H9 (cell line): Measurements from ENCODE around the gene CHCT1. TPM values are rescaled to one million over a fixed set of nuclear protein-coding genes. Genes with fewer than 3 reads are reported as not detected.

ENCODE experiments used
- DNase-seq: peaks from one replicate; pipeline ENCODE4 v3.0.0-alpha.2; 2017
- H2AFZ ChIP-seq: one replicate; pipeline ENCODE4 v1.6.1; 2013; ENCODE audit warnings: mild to moderate bottlenecking, low read length, control low read depth, moderate library complexity
- H2AK5ac ChIP-seq: 2 replicates; pipeline ENCODE4 v1.6.1; 2013; ENCODE audit warnings: low read length, control low read depth, mixed read lengths; ENCODE audit not compliant: insufficient read length
- H2BK120ac ChIP-seq: one replicate; pipeline ENCODE4 v1.6.1; 2013; ENCODE audit warnings: low read depth, mild to moderate bottlenecking, low read length, control low read depth, inconsistent platforms; ENCODE audit not compliant: poor library complexity, severe bottlenecking
- H2BK12ac ChIP-seq: 2 replicates; pipeline ENCODE4 v1.6.1; 2013; ENCODE audit warnings: low read length, control low read depth, mixed read lengths, low read depth; ENCODE audit not compliant: insufficient read length
- H2BK15ac ChIP-seq: 2 replicates; pipeline ENCODE4 v1.6.1; 2013; ENCODE audit warnings: low read depth, low read length, control low read depth
- H2BK20ac ChIP-seq: one replicate; pipeline ENCODE4 v1.6.1; 2013; ENCODE audit warnings: low read depth, mild to moderate bottlenecking, low read length, control low read depth, inconsistent platforms; ENCODE audit not compliant: poor library complexity, severe bottlenecking
- H2BK5ac ChIP-seq: 2 replicates; pipeline ENCODE4 v1.6.1; 2013; ENCODE audit warnings: low read length, control low read depth, mixed read lengths; ENCODE audit not compliant: insufficient read length
- H3K14ac ChIP-seq: 2 replicates; pipeline ENCODE4 v1.6.1; 2013; ENCODE audit warnings: low read length, control low read depth; ENCODE audit not compliant: insufficient read depth
- H3K18ac ChIP-seq: 2 replicates; pipeline ENCODE4 v1.6.1; 2013; ENCODE audit warnings: low read depth, mild to moderate bottlenecking, mixed read lengths, low read length, control low read depth; ENCODE audit not compliant: insufficient read length
- H3K23ac ChIP-seq: 2 replicates; pipeline ENCODE4 v1.6.1; 2013; ENCODE audit warnings: low read length, control low read depth, mixed read lengths, low read depth; ENCODE audit not compliant: insufficient read length
- H3K23me2 ChIP-seq: 2 replicates; pipeline ENCODE4 v1.6.1; 2013; ENCODE audit warnings: low read depth, mild to moderate bottlenecking, mixed read lengths, low read length, control low read depth; ENCODE audit not compliant: insufficient read length, poor library complexity, severe bottlenecking
- H3K27ac ChIP-seq: 2 replicates; pipeline ENCODE4 v1.5.1; 2013; ENCODE audit warnings: low read length, control low read depth, mixed read lengths, low read depth; ENCODE audit not compliant: insufficient read length
- H3K27me3 ChIP-seq: 2 replicates; pipeline ENCODE4 v1.6.1; 2013; ENCODE audit warnings: low read length, control low read depth, inconsistent platforms; ENCODE audit not compliant: insufficient read depth
- H3K4ac ChIP-seq: 2 replicates; pipeline ENCODE4 v1.6.1; 2013; ENCODE audit warnings: low read depth, mild to moderate bottlenecking, control low read depth, inconsistent platforms, low read length, moderate library complexity
- H3K4me1 ChIP-seq: 2 replicates; pipeline ENCODE4 v1.6.1; 2013; ENCODE audit warnings: low read length, control low read depth, inconsistent platforms; ENCODE audit not compliant: insufficient read depth
- H3K4me2 ChIP-seq: 2 replicates; pipeline ENCODE4 v1.6.1; 2013; ENCODE audit warnings: low read length, control low read depth, mixed read lengths; ENCODE audit not compliant: insufficient read length, insufficient read depth
- H3K56ac ChIP-seq: 2 replicates; pipeline ENCODE4 v1.6.1; 2013; ENCODE audit warnings: low read depth, mild to moderate bottlenecking, mixed read lengths, low read length, control low read depth; ENCODE audit not compliant: insufficient read length
- H3K79me1 ChIP-seq: 2 replicates; pipeline ENCODE4 v1.6.1; 2013; ENCODE audit warnings: low read depth, mild to moderate bottlenecking, moderate library complexity, low read length, control low read depth, inconsistent platforms; ENCODE audit not compliant: insufficient read depth, poor library complexity, severe bottlenecking
- H3K79me2 ChIP-seq: 2 replicates; pipeline ENCODE4 v1.6.1; 2013; ENCODE audit warnings: low read length, control low read depth, inconsistent platforms; ENCODE audit not compliant: insufficient read depth
- H3K9ac ChIP-seq: 2 replicates; pipeline ENCODE4 v1.6.1; 2013; ENCODE audit warnings: low read length, control low read depth, mixed read lengths; ENCODE audit not compliant: insufficient read length; ENCODE audit errors: extremely low read depth
- H3K9me3 ChIP-seq: one replicate; pipeline ENCODE4 v1.6.1; 2013; ENCODE audit warnings: low read depth, low read length, inconsistent platforms; ENCODE audit not compliant: control insufficient read depth
- H3T11ph ChIP-seq: one replicate; pipeline ENCODE4 v1.6.1; 2013; ENCODE audit warnings: mild to moderate bottlenecking, low read length, control low read depth, inconsistent platforms
- H4K20me1 ChIP-seq: one replicate; pipeline ENCODE4 v1.6.1; 2013; ENCODE audit not compliant: control insufficient read depth, insufficient read length, insufficient read depth
- H4K5ac ChIP-seq: 2 replicates; pipeline ENCODE4 v1.6.1; 2013; ENCODE audit warnings: low read depth, mild to moderate bottlenecking, mixed read lengths, low read length, control low read depth; ENCODE audit not compliant: insufficient read length
- H4K8ac ChIP-seq: replicated peaks from 2 replicates; pipeline ENCODE4 v1.6.1; 2013; ENCODE audit warnings: low read length, control low read depth, mixed read lengths, low read depth; ENCODE audit not compliant: insufficient read length
- H4K91ac ChIP-seq: 2 replicates; pipeline ENCODE4 v1.6.1; 2013; ENCODE audit warnings: low read depth, mild to moderate bottlenecking, moderate library complexity, mixed read lengths, low read length, control low read depth; ENCODE audit not compliant: insufficient read length
- H3K27ac Mint-ChIP-seq, 3 experiments: 2 replicates in 2 of 3; 3 replicates in 1 of 3; pipeline ENCODE4 v1.8.0; 2020 to 2021; ENCODE audit warnings: mixed read lengths in 3 of 3, mild to moderate bottlenecking in 1 of 3, moderate library complexity in 1 of 3
- H3K27me3 Mint-ChIP-seq: 2 replicates; pipeline ENCODE4 v1.8.0; 2021; ENCODE audit warnings: low read depth, mild to moderate bottlenecking, moderate library complexity, mixed read lengths
- H3K36me3 Mint-ChIP-seq, 3 experiments: 2 replicates in 2 of 3; 3 replicates in 1 of 3; pipeline ENCODE4 v1.8.0; 2020 to 2021; ENCODE audit warnings: low read depth in 3 of 3, mixed read lengths in 3 of 3; ENCODE audit not compliant: insufficient read depth in 1 of 3
- H3K4me1 Mint-ChIP-seq, 2 experiments: 2 replicates each; pipeline ENCODE4 v1.8.0; 2020; ENCODE audit warnings: mixed read lengths in 2 of 2
- H3K4me3 Mint-ChIP-seq, 2 experiments: 2 replicates in 1 of 2; 3 replicates in 1 of 2; pipeline ENCODE4 v1.8.0; 2020 to 2021; ENCODE audit warnings: mild to moderate bottlenecking in 2 of 2, mixed read lengths in 2 of 2, moderate library complexity in 1 of 2
- H3K9me3 Mint-ChIP-seq, 2 experiments: 2 replicates in 1 of 2; 3 replicates in 1 of 2; pipeline ENCODE4 v1.8.0; 2020; ENCODE audit warnings: mild to moderate bottlenecking in 2 of 2, mixed read lengths in 2 of 2, moderate library complexity in 1 of 2
- WGBS: extraction: QIAGEN DNeasy Blood & Tissue Kit; methylation state at CpG from one replicate; pipeline ENCODE4 v1.1.7; 2013; ENCODE audit warnings: missing lambda C conversion rate, low lambda C conversion rate, mixed read lengths; ENCODE audit not compliant: insufficient read length; ENCODE audit errors: extremely low coverage; 5-methylcytosine and 5-hydroxymethylcytosine counted together
- total RNA-seq: library from RNA; stranded (reverse); gene quantifications from 2 replicates; pipeline ENCODE4 v1.2.1, GENCODE V29; 2021
- TF ChIP-seq, protein P1 (sequence below): fragments of 200-600 bp; sonication (generic); conservative IDR thresholded peaks from 3 replicates; pipeline ENCODE4 v1.8.0; 2021; ENCODE audit warnings: antibody characterized with exemption, mild to moderate bottlenecking

CHCT1 gene
- total RNA-seq, 1 experiment from 2014 or later, result not detected

DNA sequence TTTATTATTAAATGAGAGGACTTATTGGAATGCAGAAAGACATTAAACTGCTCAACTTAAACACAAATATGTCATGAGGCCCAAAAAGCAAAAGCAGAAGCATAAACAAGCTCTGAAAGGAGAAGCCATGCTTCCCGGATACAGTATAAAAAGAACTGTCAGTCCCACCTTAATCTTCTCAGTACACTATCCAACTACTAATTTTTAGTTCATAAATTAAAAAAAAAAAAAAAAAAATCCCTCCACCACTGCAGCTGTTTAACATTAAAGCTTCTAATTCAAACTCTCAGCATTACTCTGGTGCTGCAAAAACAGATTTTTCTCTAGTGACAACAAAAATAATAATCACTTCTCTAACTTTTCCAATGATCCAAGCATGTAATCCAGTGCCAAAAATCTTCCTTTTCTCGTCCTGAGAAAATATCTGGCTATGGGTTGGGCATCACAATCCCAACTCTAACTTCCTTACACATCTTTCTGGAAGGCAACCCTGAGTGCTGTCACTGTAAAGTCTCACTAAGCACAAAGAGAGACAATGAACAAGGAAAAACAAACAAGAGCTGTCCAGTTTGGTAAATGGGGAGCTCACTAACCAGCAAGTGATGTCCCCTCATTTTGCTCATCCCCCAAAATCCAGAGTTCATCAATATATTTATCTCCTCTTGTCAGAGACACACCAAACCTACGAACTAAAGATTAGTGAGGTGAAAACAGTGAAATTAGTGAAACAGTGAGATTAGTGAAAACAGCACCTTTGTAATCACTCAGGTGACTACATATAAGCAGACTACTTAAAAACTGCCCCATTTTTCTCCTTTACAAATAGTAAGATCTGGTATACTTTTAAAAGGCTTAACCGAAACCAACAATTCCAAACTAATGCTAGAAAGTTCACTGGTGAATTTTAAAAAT, 35.9 kb upstream of the CHCT1 start:
- H3K4me1 Mint-ChIP-seq, result peaks cover 73 to 77% of the 10 kb centered on the region in 2 experiments
- Histone ChIP-seq H2BK20ac (no peak overlapping the region), H2BK15ac (no peak overlapping the region), H4K91ac (no peak overlapping the region), H3K56ac (no peak overlapping the region), H3K9me3 (no peaks in the 10 kb centered on the region), H3K14ac (no peak overlapping the region), H3K79me2 (peaks cover 41% of the 10 kb centered on the region; the same call in 1 of the 2 replicates), H3K4me1 (peaks cover 12% of the 10 kb centered on the region), H3K27me3 (no peaks in the 10 kb centered on the region), H3K23ac (no peak overlapping the region), H2BK5ac (no peak overlapping the region), H4K5ac (no peak overlapping the region), H3K4ac (no peak overlapping the region), H2BK12ac (no peak overlapping the region), H2AFZ (no peak overlapping the region), H3K9ac (peak overlapping the region; percentile 50), H3K27ac (peak overlapping the region; percentile 80), H3K23me2 (peaks cover 6% of the 10 kb centered on the region), H4K8ac (no peak overlapping the region), H2BK120ac (no peak overlapping the region), H3K79me1 (no peaks in the 10 kb centered on the region), H2AK5ac (no peak overlapping the region), H3K18ac (no peak overlapping the region), H4K20me1 (no peaks in the 10 kb centered on the region), H3K4me2 (peak overlapping the region; percentile 65), H3T11ph (no peak overlapping the region)
- H3K9me3 Mint-ChIP-seq, result no peaks in the 10 kb centered on the region
- no peak for DNase-seq
- WGBS, result no CpG with 5 or more reads among the region's 4 CpGs
- H3K27me3 Mint-ChIP-seq, result no peaks in the 10 kb centered on the region
- H3K27ac Mint-ChIP-seq, result peak overlapping the region; percentile 61 to 96 (median 66)
- TF ChIP-seq, protein P1, sequence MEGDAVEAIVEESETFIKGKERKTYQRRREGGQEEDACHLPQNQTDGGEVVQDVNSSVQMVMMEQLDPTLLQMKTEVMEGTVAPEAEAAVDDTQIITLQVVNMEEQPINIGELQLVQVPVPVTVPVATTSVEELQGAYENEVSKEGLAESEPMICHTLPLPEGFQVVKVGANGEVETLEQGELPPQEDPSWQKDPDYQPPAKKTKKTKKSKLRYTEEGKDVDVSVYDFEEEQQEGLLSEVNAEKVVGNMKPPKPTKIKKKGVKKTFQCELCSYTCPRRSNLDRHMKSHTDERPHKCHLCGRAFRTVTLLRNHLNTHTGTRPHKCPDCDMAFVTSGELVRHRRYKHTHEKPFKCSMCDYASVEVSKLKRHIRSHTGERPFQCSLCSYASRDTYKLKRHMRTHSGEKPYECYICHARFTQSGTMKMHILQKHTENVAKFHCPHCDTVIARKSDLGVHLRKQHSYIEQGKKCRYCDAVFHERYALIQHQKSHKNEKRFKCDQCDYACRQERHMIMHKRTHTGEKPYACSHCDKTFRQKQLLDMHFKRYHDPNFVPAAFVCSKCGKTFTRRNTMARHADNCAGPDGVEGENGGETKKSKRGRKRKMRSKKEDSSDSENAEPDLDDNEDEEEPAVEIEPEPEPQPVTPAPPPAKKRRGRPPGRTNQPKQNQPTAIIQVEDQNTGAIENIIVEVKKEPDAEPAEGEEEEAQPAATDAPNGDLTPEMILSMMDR, result no peak
- peak overlapping the region; percentile 25 to 41 for H3K4me3 Mint-ChIP-seq
- H3K36me3 Mint-ChIP-seq, result peaks cover 0 to 3% (median 0%) of the 10 kb centered on the region in 3 experiments; a peak in 2 of 7 replicates
